ENCODE results near the gene NGFR. TPM values are rescaled to one million over a fixed set of nuclear protein-coding genes. Genes with fewer than 3 reads are reported as not detected.

NGFR gene
- total RNA-seq, 1 experiment from 2014 or later, result 0.11 TPM

DNA sequence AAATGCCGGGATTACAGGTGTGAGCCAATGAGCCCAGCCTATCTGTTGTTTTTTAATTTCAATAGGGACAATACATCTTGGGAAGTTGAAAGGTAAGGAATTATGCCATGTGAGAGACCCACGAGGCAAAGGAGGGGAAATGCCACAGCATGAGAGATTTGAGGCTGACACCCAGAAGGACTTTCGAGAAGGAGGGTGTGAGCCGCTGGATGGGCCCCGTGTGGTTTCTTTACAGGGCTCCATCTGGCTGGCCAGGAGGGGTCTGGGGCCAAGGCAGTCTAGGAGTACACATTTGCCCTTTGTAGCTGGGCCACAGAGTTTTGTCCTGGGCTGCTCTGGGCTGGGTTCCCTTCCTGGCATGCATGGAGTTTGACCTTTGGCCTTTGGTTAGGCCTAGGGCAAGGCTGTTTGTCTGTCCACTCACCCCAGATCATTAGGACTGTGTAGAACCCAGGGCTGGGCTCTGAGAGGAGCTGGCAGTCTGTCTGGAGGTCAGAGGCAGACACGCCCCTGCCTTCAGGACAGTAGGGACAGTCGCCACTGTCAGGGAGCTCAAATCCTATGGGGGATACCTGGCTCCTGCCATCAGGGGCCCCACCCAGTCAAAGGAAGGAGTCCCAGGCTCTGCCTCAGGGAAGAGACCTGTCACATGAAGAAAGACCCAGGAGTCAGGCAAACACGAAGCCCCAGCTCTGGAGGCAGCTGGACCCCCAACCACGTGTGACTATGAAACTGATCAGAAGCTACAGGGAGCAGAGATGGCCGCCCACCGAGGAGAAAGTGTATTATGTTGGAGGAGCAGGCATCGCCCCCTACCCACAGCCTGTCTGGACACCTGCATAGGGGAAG is 56.4 kb downstream of the NGFR start:
- H3K27ac ChIP-seq, result no peak overlapping the region
- TF ChIP-seq, protein P1, sequence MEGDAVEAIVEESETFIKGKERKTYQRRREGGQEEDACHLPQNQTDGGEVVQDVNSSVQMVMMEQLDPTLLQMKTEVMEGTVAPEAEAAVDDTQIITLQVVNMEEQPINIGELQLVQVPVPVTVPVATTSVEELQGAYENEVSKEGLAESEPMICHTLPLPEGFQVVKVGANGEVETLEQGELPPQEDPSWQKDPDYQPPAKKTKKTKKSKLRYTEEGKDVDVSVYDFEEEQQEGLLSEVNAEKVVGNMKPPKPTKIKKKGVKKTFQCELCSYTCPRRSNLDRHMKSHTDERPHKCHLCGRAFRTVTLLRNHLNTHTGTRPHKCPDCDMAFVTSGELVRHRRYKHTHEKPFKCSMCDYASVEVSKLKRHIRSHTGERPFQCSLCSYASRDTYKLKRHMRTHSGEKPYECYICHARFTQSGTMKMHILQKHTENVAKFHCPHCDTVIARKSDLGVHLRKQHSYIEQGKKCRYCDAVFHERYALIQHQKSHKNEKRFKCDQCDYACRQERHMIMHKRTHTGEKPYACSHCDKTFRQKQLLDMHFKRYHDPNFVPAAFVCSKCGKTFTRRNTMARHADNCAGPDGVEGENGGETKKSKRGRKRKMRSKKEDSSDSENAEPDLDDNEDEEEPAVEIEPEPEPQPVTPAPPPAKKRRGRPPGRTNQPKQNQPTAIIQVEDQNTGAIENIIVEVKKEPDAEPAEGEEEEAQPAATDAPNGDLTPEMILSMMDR (conservative IDR thresholded peaks at IDR 0.05), result no peak
- no peak for TF ChIP-seq EZH2 (IDR thresholded peaks at IDR 0.05; ENCODE audit: low read depth)

GRCh38 chr17:49552070-49552751 is 57.1 kb downstream of the NGFR start:
- ChIA-PET CTCF (no interaction called here), POLR2A (ENCODE audit: unreplicated experiment) (no interaction called here)
- peaks cover 2% of the 10 kb centered on the region; the same call in 1 of the 2 replicates for H3K27me3 ChIP-seq (ENCODE audit: insufficient read depth, low read depth)
- no TSS peak for BruUV-seq (replicated peaks)
- H3K4me3 ChIP-seq, result no peak overlapping the region
- no peak overlapping the region for H3K27ac ChIP-seq
- H3K36me3 ChIP-seq (ENCODE audit: low read depth), result no peaks in the 10 kb centered on the region
- TF ChIP-seq EZH2 (IDR thresholded peaks at IDR 0.05; ENCODE audit: low read depth), result no peak
- TF ChIP-seq, protein P1 (conservative IDR thresholded peaks at IDR 0.05), result no peak
- H3F3A ChIP-seq (ENCODE audit: insufficient read depth, low read depth), result no peaks in the 10 kb centered on the region; the same call in 1 of the 2 replicates
- H3K4me1 ChIP-seq (replicated peaks; ENCODE audit: insufficient read depth), result no peaks in the 10 kb centered on the region
- H4K20me1 ChIP-seq (ENCODE audit: insufficient read depth), result no peaks in the 10 kb centered on the region
- DNase-seq, result no peak
- no peaks in the 10 kb centered on the region for H3K79me2 ChIP-seq (ENCODE audit: low read depth)
- no peaks in the 10 kb centered on the region for H3K9me2 ChIP-seq (ENCODE audit: insufficient read depth)
- no peak overlapping the region for H2AFZ ChIP-seq
- H3K9me3 ChIP-seq (ENCODE audit: insufficient read depth, low read depth), result no peaks in the 10 kb centered on the region
- H3K4me2 ChIP-seq, result no peak overlapping the region
- intact Hi-C loops (cut with micrococcal nuclease; ENCODE audit: unreplicated experiment), result no loop called here

More for the DNA sequence above, 56.4 kb downstream of the NGFR start:
- ChIA-PET POLR2A (ENCODE audit: unreplicated experiment) (no interaction called here), CTCF (no interaction called here)
- Histone ChIP-seq H2AFZ (no peak overlapping the region), H3K9me3 (ENCODE audit: insufficient read depth, low read depth) (no peaks in the 10 kb centered on the region), H3K36me3 (ENCODE audit: low read depth) (no peaks in the 10 kb centered on the region), H4K20me1 (ENCODE audit: insufficient read depth) (no peaks in the 10 kb centered on the region), H3K4me2 (no peak overlapping the region), H3K4me3 (no peak overlapping the region), H3F3A (ENCODE audit: insufficient read depth, low read depth) (no peaks in the 10 kb centered on the region), H3K9me2 (ENCODE audit: insufficient read depth) (no peaks in the 10 kb centered on the region), H3K4me1 (replicated peaks; ENCODE audit: insufficient read depth) (no peaks in the 10 kb centered on the region), H3K27me3 (ENCODE audit: insufficient read depth, low read depth) (peaks cover 4% of the 10 kb centered on the region; the same call in 1 of the 2 replicates), H3K79me2 (ENCODE audit: low read depth) (no peaks in the 10 kb centered on the region)
- intact Hi-C loops (cut with micrococcal nuclease; ENCODE audit: unreplicated experiment), result no loop called here
- DNase-seq, result no peak
- no TSS peak for BruUV-seq (replicated peaks)

DNA sequence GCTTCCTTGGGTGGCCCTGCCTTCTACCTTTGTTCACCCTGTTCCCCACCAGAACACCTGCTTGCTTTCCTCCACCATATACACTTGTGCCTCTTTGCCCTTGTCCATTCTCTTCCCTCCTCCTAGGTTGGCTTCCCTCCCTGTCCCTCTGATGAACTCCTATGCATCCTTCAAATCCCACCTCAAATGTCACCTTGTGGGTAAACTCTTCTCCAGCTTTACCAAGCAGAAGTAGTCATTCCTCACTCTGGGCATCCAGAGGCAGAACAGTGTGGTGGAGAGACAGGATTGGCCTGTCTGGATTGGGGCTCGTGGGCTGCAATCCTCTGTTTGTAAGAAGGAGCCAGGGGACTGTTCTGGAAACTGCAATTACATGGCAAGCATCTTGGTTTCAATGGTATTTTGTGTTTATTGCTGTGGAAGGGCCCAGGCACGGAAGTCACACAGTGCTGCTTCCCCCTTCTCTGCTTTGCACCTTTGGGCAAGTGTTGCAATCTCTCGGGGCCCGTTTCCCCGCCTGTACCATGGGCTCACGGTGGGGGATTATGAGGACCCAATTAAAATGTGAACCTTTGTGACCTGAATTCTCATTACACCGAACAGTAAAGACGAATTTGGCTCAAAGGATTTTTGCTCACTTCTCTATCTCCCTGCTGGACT is 58.7 kb downstream of the NGFR start:
- Histone ChIP-seq H3K4me3 (no peak overlapping the region), H2AFZ (no peak overlapping the region), H3K4me2 (no peak overlapping the region), H3K27me3 (ENCODE audit: insufficient read depth, low read depth) (no peaks in the 10 kb centered on the region), H3K4me1 (replicated peaks; ENCODE audit: insufficient read depth) (no peaks in the 10 kb centered on the region), H3K27ac (no peak overlapping the region), H3K79me2 (ENCODE audit: low read depth) (no peaks in the 10 kb centered on the region), H4K20me1 (ENCODE audit: insufficient read depth) (no peaks in the 10 kb centered on the region), H3K9me3 (ENCODE audit: insufficient read depth, low read depth) (no peaks in the 10 kb centered on the region), H3F3A (ENCODE audit: insufficient read depth, low read depth) (no peaks in the 10 kb centered on the region; the same call in 1 of the 2 replicates), H3K36me3 (ENCODE audit: low read depth) (no peaks in the 10 kb centered on the region), H3K9me2 (ENCODE audit: insufficient read depth) (no peaks in the 10 kb centered on the region)
- POLR2A ChIA-PET (ENCODE audit: unreplicated experiment), result no interaction called here
- CTCF ChIA-PET, result no interaction called here
- intact Hi-C loops (cut with micrococcal nuclease; ENCODE audit: unreplicated experiment), result no loop called here
- no TSS peak for BruUV-seq (replicated peaks)
- TF ChIP-seq, protein P1 (conservative IDR thresholded peaks at IDR 0.05), result no peak
- TF ChIP-seq EZH2 (IDR thresholded peaks at IDR 0.05; ENCODE audit: low read depth), result no peak
- no peak for DNase-seq
